SK-N-SH (cell line): ENCODE results near the gene PDE4B.

Experiments
- EP300 ChIP-seq, 2 experiments: IDR thresholded peaks; 2 replicates each; pipeline versions ENCODE4 v1.4.0 to v1.6.1; 2012; ENCODE audit warnings: borderline replicate concordance in 1 of 2, low read depth in 1 of 2, low read length in 1 of 2
- EZH2phosphoT487 ChIP-seq: fragments of 200-600 bp; sonication (generic); IDR thresholded peaks from 2 replicates; pipeline ENCODE4 v1.6.1; 2017; ENCODE audit warnings: low read depth, mixed run types, mild to moderate bottlenecking, antibody characterized with exemption, moderate library complexity, borderline replicate concordance
- JUND ChIP-seq: IDR thresholded peaks from 2 replicates; pipeline ENCODE4 v1.4.0; 2012
- NFIC ChIP-seq: IDR thresholded peaks from 2 replicates; pipeline ENCODE4 v1.4.0; 2012; ENCODE audit warnings: borderline replicate concordance
- POLR2AphosphoS5 ChIP-seq: IDR thresholded peaks from 2 replicates; pipeline ENCODE4 v1.6.1; 2012; ENCODE audit warnings: low read depth, low read length
- RCOR1 ChIP-seq: fragments of 150-350 bp; IDR thresholded peaks from 2 replicates; pipeline ENCODE4 v1.6.1; 2017; ENCODE audit warnings: antibody characterized with exemption, low read length
- SIN3A ChIP-seq: IDR thresholded peaks from 2 replicates; pipeline ENCODE4 v1.6.1; 2012; ENCODE audit warnings: low read depth, mild to moderate bottlenecking, low read length, moderate library complexity, borderline replicate concordance
- YY1 ChIP-seq: IDR thresholded peaks from 2 replicates; pipeline ENCODE4 v1.4.0; 2012; ENCODE audit warnings: low read depth, mild to moderate bottlenecking
- TF ChIP-seq, protein P1 (sequence below): fragments of 200-600 bp; sonication (generic); IDR thresholded peaks from 2 replicates; pipeline ENCODE4 v1.6.1; 2017; ENCODE audit warnings: antibody characterized with exemption, mild to moderate bottlenecking, moderate library complexity
- TF ChIP-seq, protein P2 (sequence below): IDR thresholded peaks from 2 replicates; pipeline ENCODE4; 2012
- TF ChIP-seq, protein P3 (sequence below): IDR thresholded peaks from 2 replicates; pipeline ENCODE4 v1.4.0; 2012; ENCODE audit warnings: low read depth

DNA sequence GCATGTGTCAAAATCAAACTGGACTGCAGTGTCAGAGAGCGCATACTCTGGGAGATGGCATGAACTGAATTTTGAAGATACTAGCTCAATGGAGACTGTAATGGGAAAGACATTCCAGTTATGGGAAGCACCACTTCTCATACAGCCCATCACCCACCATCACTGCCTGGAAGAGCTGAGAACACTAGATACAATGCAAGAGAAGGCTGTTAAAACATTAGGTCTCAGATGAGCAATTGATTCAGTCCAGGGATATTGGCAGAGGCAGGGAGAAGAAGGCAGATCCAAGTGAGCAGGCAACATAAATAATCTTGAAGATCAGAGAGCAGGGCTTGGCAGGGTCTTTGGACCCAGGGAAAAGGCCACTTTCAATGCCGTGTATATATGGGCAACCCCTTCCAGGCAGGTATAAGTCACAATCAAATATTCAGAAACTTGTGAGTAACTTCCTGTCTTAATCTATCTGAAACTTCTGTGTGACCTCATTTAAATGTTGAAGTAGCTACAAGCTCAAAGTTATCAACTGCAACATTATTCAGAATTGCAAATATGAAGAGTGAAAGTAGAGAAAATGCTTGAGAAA, 450.9 kb downstream of the PDE4B start:
- TF ChIP-seq, protein P1, sequence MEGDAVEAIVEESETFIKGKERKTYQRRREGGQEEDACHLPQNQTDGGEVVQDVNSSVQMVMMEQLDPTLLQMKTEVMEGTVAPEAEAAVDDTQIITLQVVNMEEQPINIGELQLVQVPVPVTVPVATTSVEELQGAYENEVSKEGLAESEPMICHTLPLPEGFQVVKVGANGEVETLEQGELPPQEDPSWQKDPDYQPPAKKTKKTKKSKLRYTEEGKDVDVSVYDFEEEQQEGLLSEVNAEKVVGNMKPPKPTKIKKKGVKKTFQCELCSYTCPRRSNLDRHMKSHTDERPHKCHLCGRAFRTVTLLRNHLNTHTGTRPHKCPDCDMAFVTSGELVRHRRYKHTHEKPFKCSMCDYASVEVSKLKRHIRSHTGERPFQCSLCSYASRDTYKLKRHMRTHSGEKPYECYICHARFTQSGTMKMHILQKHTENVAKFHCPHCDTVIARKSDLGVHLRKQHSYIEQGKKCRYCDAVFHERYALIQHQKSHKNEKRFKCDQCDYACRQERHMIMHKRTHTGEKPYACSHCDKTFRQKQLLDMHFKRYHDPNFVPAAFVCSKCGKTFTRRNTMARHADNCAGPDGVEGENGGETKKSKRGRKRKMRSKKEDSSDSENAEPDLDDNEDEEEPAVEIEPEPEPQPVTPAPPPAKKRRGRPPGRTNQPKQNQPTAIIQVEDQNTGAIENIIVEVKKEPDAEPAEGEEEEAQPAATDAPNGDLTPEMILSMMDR: no peak
- TF ChIP-seq RCOR1: no peak
- no peak for TF ChIP-seq JUND
- no peak for TF ChIP-seq EP300 (IDR thresholded peaks at IDR 0.05; ENCODE audit: borderline replicate concordance in 1 of 2, low read depth in 1 of 2, low read length in 1 of 2)
- no peak for TF ChIP-seq POLR2AphosphoS5
- TF ChIP-seq, protein P2, sequence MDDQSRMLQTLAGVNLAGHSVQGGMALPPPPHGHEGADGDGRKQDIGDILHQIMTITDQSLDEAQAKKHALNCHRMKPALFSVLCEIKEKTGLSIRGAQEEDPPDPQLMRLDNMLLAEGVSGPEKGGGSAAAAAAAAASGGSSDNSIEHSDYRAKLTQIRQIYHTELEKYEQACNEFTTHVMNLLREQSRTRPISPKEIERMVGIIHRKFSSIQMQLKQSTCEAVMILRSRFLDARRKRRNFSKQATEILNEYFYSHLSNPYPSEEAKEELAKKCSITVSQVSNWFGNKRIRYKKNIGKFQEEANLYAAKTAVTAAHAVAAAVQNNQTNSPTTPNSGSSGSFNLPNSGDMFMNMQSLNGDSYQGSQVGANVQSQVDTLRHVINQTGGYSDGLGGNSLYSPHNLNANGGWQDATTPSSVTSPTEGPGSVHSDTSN: no peak
- TF ChIP-seq YY1: no peak
- no peak for TF ChIP-seq NFIC
- TF ChIP-seq, protein P3, sequence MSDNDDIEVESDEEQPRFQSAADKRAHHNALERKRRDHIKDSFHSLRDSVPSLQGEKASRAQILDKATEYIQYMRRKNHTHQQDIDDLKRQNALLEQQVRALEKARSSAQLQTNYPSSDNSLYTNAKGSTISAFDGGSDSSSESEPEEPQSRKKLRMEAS: no peak
- no peak for TF ChIP-seq EZH2phosphoT487
- TF ChIP-seq SIN3A: no peak
